NCI-H187 treated with DMSO at 0.1 percent for 48 hours (cell line): Measurements from ENCODE around the gene ARFRP1.

Experiments used
- DNase-seq: peaks from one replicate; lab custom pipeline; 2025; lab: John Stamatoyannopoulos, UW

Gene ARFRP1

DNA sequence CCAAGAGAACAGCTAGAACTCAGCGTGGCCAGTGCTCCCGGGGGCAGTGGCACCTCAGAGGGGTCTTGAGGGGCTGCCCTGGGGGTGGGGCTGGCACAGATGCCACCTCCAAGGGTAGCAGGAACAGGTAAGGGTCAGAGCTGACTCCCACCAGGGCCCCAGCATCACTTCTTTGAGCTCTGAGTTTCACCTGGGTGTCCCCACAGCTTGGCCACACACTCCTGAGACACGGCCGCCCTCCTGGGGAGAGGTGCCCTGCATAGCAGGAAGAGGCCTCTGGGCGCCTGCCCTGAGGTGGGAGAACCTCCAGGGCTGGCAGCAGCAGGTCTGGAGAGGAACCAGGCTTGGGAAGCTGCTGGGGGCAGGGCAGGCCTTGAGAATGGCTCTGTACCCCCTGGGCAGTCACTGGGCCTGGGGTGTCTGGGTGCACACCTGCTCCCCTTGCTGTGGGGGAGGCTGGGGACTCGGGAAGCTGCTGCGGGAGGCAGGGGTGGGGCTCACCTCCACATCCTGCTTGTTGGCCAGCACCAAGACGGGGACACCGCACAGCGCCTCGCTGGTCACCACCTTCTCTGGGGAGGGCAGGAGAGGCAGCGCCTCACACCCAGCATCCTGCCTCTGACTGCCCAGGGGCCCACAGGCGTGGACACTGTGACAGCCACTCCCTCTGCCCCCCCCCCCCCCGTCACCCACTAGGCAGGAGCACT lies 6.3 kb downstream of the ARFRP1 start:
- no peak for DNase-seq

GRCh38 chr20:63701051-63701328 lies 6.8 kb downstream of the ARFRP1 start:
- no peak for DNase-seq

GRCh38 chr20:63700199-63701050 lies 7.4 kb downstream of the ARFRP1 start:
- no peak for DNase-seq

GRCh38 chr20:63699466-63700198 lies 8.1 kb downstream of the ARFRP1 start:
- DNase-seq: no peak

- DNase-seq: no peak
Measured at GRCh38 chr20:63698739-63699465, 8.9 kb downstream of the ARFRP1 start.

GRCh38 chr20:63697868-63698545 lies 9.8 kb downstream of the ARFRP1 start:
- DNase-seq: no peak

DNA sequence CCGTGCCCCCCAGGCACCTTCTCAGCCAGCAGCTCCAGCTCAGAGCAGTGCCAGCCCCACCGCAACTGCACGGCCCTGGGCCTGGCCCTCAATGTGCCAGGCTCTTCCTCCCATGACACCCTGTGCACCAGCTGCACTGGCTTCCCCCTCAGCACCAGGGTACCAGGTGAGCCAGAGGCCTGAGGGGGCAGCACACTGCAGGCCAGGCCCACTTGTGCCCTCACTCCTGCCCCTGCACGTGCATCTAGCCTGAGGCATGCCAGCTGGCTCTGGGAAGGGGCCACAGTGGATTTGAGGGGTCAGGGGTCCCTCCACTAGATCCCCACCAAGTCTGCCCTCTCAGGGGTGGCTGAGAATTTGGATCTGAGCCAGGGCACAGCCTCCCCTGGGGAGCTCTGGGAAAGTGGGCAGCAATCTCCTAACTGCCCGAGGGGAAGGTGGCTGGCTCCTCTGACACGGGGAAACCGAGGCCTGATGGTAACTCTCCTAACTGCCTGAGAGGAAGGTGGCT lies 10.4 kb downstream of the ARFRP1 start:
- DNase-seq: no peak

GRCh38 chr20:63696628-63697356 lies 11.0 kb downstream of the ARFRP1 start, which contains the start of gene TNFRSF6B:
TSS of gene TNFRSF6B (plus strand) at chr20:63696652. CDS start at chr20:63696768, 116 bp downstream.
- no peak for DNase-seq

DNA sequence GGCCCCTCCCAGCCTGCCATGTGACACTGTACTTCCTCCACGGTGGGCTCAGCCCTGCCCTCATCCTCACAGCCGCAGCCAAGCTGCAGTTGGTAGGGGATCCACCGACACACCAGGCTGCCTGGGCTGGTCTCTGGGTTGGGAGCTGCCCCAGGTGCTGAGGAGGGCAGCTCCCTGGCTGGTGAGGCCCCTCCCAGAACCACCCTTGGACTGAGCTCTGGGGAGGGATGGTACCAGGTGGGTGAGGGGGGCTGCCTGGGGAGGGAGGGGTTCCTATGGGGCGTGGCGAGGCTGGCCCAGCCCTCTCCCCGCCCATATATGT lies 11.5 kb downstream of the ARFRP1 start:
- DNase-seq: no peak

- DNase-seq: no peak
Measured at GRCh38 chr20:63695424-63696305, 12.1 kb downstream of the ARFRP1 start.

GRCh38 chr20:63694584-63695423 lies 13.0 kb downstream of the ARFRP1 start:
- no peak for DNase-seq

- no peak for DNase-seq
Measured at GRCh38 chr20:63693733-63694583, 13.8 kb downstream of the ARFRP1 start.

- no peak for DNase-seq
Measured at GRCh38 chr20:63693083-63693732, 14.6 kb downstream of the ARFRP1 start.

GRCh38 chr20:63692436-63693082 lies 15.2 kb downstream of the ARFRP1 start:
- DNase-seq: no peak

- DNase-seq: no peak
Measured at GRCh38 chr20:63691711-63692435, 15.9 kb downstream of the ARFRP1 start.
